ENCODE measurements around the gene TMEM138. TPM values are rescaled to one million over a fixed set of nuclear protein-coding genes. Genes with fewer than 3 reads are reported as not detected.

Gene TMEM138
- total RNA-seq, 1 experiment from 2014 or later: 46.3 TPM

DNA sequence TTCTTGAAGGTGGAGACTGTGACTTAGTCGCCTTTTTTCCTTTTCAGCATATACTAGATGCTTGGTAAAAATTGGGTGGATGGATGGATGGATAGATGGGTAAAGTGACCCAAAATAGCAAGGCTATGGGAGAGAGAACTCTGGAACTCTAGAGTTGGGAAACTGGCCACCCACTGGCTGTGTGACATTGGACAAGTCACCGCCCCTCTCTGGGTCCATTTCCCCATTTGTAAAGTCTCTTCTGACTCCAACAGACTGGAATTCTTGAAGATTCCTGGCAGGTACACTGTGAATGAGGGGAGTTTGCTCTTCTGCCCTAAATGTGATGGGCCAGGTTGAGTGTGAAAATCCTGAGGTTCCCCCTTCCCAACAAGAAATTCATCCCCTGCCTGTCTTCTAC, 21.2 kb upstream of the TMEM138 start:
- H3K4me3 Mint-ChIP-seq (ENCODE audit: unreplicated experiment): no peak overlapping the region
- no peaks in the 10 kb centered on the region for H3K9me3 Mint-ChIP-seq (ENCODE audit: unreplicated experiment)
- ChIA-PET CTCF (no interaction called here), POLR2A (interaction anchor here (1.5 kb wide), 1 partner anchor 21 kb away, joined by 5 read pairs; the partner anchor contains the start of genes CYB561A3 and TMEM138)
- H3K4me1 Mint-ChIP-seq (ENCODE audit: low read depth, unreplicated experiment): no peaks in the 10 kb centered on the region
- H3K36me3 Mint-ChIP-seq (ENCODE audit: insufficient read depth, unreplicated experiment): peaks cover 8% of the 10 kb centered on the region
- H3K27ac Mint-ChIP-seq (ENCODE audit: unreplicated experiment): no peak overlapping the region
- no peak for TF ChIP-seq CTCF (IDR thresholded peaks at IDR 0.05; ENCODE audit: insufficient read depth in 1 of 2, low read depth in 1 of 2, low read length in 1 of 2, severe bottlenecking in 1 of 2, unreplicated experiment in 1 of 2)
- H3K9me3 ChIP-seq: no peaks in the 10 kb centered on the region
- no TSS peak for BruUV-seq (replicated peaks)
- H3K4me1 ChIP-seq: peaks cover 6% of the 10 kb centered on the region; the same call in 1 of the 2 replicates
- no peaks in the 10 kb centered on the region for H3K27me3 Mint-ChIP-seq (ENCODE audit: insufficient read depth, unreplicated experiment)
- DNase-seq: no peak
- intact Hi-C loops (cut with micrococcal nuclease; ENCODE audit: unreplicated experiment): no loop called here
- H3K36me3 ChIP-seq (ENCODE audit: control insufficient read depth, insufficient read depth, low read length): no peaks in the 10 kb centered on the region; the same call in none of the 2 replicates
- no peak overlapping the region for H3K4me3 ChIP-seq (ENCODE audit: low read depth, low read length)
- H3K27me3 ChIP-seq (replicated peaks; ENCODE audit: control insufficient read depth, insufficient read depth, low read length): no peaks in the 10 kb centered on the region

GRCh38 chr11:61341706-61342105, 20.5 kb upstream of the TMEM138 start:
- no TSS peak for BruUV-seq (replicated peaks)
- Mint-ChIP-seq H3K27ac (ENCODE audit: unreplicated experiment) (no peak overlapping the region), H3K4me1 (ENCODE audit: low read depth, unreplicated experiment) (no peaks in the 10 kb centered on the region), H3K27me3 (ENCODE audit: insufficient read depth, unreplicated experiment) (no peaks in the 10 kb centered on the region), H3K36me3 (ENCODE audit: insufficient read depth, unreplicated experiment) (peaks cover 8% of the 10 kb centered on the region), H3K9me3 (ENCODE audit: unreplicated experiment) (no peaks in the 10 kb centered on the region), H3K4me3 (ENCODE audit: unreplicated experiment) (no peak overlapping the region)
- Histone ChIP-seq H3K4me3 (ENCODE audit: low read depth, low read length) (no peak overlapping the region), H3K9me3 (no peaks in the 10 kb centered on the region), H3K36me3 (ENCODE audit: control insufficient read depth, insufficient read depth, low read length) (no peaks in the 10 kb centered on the region; the same call in none of the 2 replicates), H3K27me3 (replicated peaks; ENCODE audit: control insufficient read depth, insufficient read depth, low read length) (no peaks in the 10 kb centered on the region), H3K4me1 (no peaks in the 10 kb centered on the region)
- TF ChIP-seq CTCF (IDR thresholded peaks at IDR 0.05; ENCODE audit: insufficient read depth in 1 of 2, low read depth in 1 of 2, low read length in 1 of 2, severe bottlenecking in 1 of 2, unreplicated experiment in 1 of 2): no peak
- intact Hi-C loops (cut with micrococcal nuclease; ENCODE audit: unreplicated experiment): no loop called here
- CTCF ChIA-PET: interaction anchor here (0.5 kb wide), 1 partner anchor 20 kb away, joined by 3 read pairs; the partner anchor contains the start of gene CYB561A3
- POLR2A ChIA-PET: interaction anchor here (0.5 to 1.5 kb wide), 2 partner anchors 20 to 49 kb away, joined by 5 to 7 read pairs; partner anchors contain the start of genes CYB561A3 and TMEM138
- no peak for DNase-seq

DNA sequence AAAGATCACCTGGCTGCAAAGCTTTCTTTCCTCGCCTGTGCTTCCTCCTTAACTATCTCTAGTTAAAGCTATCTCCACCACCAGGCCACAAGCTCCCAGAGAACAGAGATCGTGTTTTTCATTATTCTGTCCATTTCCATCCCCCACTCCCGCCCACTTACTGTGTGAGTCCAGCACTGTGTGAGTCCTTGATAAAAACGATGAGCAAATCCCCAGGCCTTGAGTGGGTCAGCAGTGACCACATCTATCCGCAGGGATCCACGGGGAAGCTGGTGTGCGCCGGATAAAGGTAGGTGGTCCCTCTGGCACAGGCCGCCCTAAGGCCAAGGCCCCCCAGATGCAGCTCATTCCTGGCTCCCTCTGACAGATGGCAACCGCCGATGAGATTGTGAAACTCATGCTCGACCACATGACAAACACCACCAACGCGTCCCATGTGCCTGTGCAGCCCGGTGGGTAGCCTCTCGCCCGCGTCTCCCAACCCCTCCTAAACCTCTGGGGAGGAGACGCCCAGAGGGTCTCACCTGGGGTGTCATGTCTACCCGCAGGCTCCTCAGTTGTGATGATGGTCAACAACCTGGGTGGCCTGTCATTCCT, 19.9 kb upstream of the TMEM138 start:
- Mint-ChIP-seq H3K27ac (ENCODE audit: unreplicated experiment) (no peak overlapping the region), H3K4me1 (ENCODE audit: low read depth, unreplicated experiment) (no peaks in the 10 kb centered on the region), H3K9me3 (ENCODE audit: unreplicated experiment) (no peaks in the 10 kb centered on the region), H3K4me3 (ENCODE audit: unreplicated experiment) (no peak overlapping the region), H3K27me3 (ENCODE audit: insufficient read depth, unreplicated experiment) (no peaks in the 10 kb centered on the region), H3K36me3 (ENCODE audit: insufficient read depth, unreplicated experiment) (peaks cover 8% of the 10 kb centered on the region)
- DNase-seq: no peak
- Histone ChIP-seq H3K36me3 (ENCODE audit: control insufficient read depth, insufficient read depth, low read length) (no peaks in the 10 kb centered on the region; the same call in none of the 2 replicates), H3K27me3 (replicated peaks; ENCODE audit: control insufficient read depth, insufficient read depth, low read length) (no peaks in the 10 kb centered on the region), H3K4me3 (ENCODE audit: low read depth, low read length) (no peak overlapping the region), H3K9me3 (no peaks in the 10 kb centered on the region), H3K4me1 (no peaks in the 10 kb centered on the region)
- ChIA-PET CTCF (no interaction called here), POLR2A (interaction anchor here (0.5 to 1.5 kb wide), 2 partner anchors 19 to 49 kb away, joined by 5 to 7 read pairs; partner anchors contain the start of genes CYB561A3 and TMEM138)
- no TSS peak for BruUV-seq (replicated peaks)
- TF ChIP-seq CTCF (IDR thresholded peaks at IDR 0.05; ENCODE audit: insufficient read depth in 1 of 2, low read depth in 1 of 2, low read length in 1 of 2, severe bottlenecking in 1 of 2, unreplicated experiment in 1 of 2): no peak
- intact Hi-C loops (cut with micrococcal nuclease; ENCODE audit: unreplicated experiment): no loop called here
